ENCODE data around the gene MORN1. TPM values are rescaled to one million over a fixed set of nuclear protein-coding genes. Genes with fewer than 3 reads are reported as not detected.
A peak's percentile ranks its signal among the peaks of the same experiment; 100 is the strongest.

Gene MORN1
- total and polyA plus RNA-seq, 9 of the 15 experiments (the other 6 are each of a cell fraction or from before 2014, with no cell fraction given) = 0.24 to 9.3 (median 4.2) TPM

DNA sequence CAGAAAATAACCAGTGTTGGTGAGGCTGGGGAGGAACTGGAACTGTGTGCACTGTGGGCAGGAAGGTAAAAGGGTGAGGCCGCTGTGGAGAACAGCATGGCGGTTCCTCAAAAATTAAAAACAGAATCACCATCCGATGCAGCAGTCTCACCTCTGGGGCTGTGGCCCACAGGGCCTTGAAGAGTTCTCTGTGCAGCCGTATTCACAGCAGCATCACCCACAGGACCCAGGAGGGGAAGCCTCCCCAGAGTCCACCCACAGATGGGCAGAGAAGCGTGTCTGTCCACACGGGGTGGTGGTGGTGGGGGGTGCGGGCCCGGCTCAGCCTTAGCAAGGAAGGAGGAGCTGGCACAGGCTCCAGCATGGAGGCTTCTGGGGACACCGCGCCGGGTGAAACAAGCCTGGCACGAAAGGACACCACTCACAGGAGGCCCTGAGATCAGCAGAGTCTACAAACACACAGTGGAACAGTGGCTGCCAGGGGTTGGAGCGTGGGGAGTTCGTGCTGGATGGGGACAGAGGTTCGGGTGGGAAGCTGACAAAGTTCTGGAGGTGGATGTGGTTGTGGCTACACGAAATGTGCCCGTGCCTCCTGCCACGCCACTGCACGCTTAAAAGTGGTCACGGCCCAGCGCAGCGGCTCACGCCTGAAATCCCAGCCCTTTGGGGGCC, 11.5 kb downstream of the MORN1 start:
- Histone ChIP-seq H3K27me3 (ENCODE audit: control insufficient read depth in 2 of 2, insufficient read depth in 2 of 2, low read length in 2 of 2) (peaks cover 34 to 68% of the 10 kb centered on the region in 2 experiments; a peak in 4 of 5 replicates), H3K9me3 (replicated peaks; ENCODE audit: control insufficient read depth, insufficient read depth, low read depth, low read length) (no peaks in the 10 kb centered on the region), H3K4me2 (ENCODE audit: insufficient read depth, low read length) (no peak overlapping the region), H3K27ac (ENCODE audit: extremely low read depth, low read depth, low read length) (no peak overlapping the region), H4K20me1 (replicated peaks; ENCODE audit: control insufficient read depth, insufficient read depth, low read length) (peaks cover 25% of the 10 kb centered on the region), H3K36me3 (ENCODE audit: control insufficient read depth, insufficient read depth, low read length) (no peaks in the 10 kb centered on the region), H3K4me1 (replicated peaks in 1 of 2; ENCODE audit: control insufficient read depth in 2 of 2, insufficient read depth in 2 of 2, low read length in 2 of 2) (peaks cover 0 to 63% of the 10 kb centered on the region in 2 experiments; a peak in 2 of 5 replicates), H3K79me2 (ENCODE audit: control insufficient read depth, insufficient read depth, low read length) (no peaks in the 10 kb centered on the region), H3K4me3 (no peak overlapping the region), H2AFZ (ENCODE audit: low read depth, low read length) (no peak overlapping the region), H3K9me1 (ENCODE audit: control insufficient read depth, insufficient read depth, low read length) (no peaks in the 10 kb centered on the region), H3K9ac (ENCODE audit: insufficient read depth in 1 of 2, low read depth in 2 of 2, low read length in 2 of 2) (no peak overlapping the region)
- in situ Hi-C loops (cut with MboI) = loop anchor here (10.0 kb wide), 1 partner anchor 185 kb away; the partner anchor contains the start of gene FAAP20
- ATAC-seq (no peak), DNase-seq (ENCODE audit: extremely low read depth in 1 of 4, low spot score in 3 of 4) (no peak), FAIRE-seq (no peak)
- CTCF ChIA-PET (ENCODE audit: low intra/inter-chr PET ratio) = interaction anchor here (1.6 kb wide), 1 partner anchor 184 kb away, joined by 4 read pairs; no protein-coding TSS in a partner anchor
- BruUV-seq (replicated peaks) = no TSS peak
- intact Hi-C loops (cut with micrococcal nuclease) = loop anchor here (10.0 kb wide), 1 partner anchor 65 kb away; no protein-coding TSS in a partner anchor
- POLR2A ChIA-PET = interaction anchor here (0.9 to 1.3 kb wide), 2 partner anchors 63 to 189 kb away, joined by 3 to 4 read pairs; no protein-coding TSS in a partner anchor
- WGBS (ENCODE audit: insufficient coverage, low coverage, missing lambda C conversion rate) = 25% methylated on average over 23 of the region's 23 CpGs
- TF ChIP-seq TAF7 (tag; IDR thresholded peaks at IDR 0.05) = no peak
- TF ChIP-seq POLR2G (IDR thresholded peaks at IDR 0.05; ENCODE audit: low read depth, low read length) = peak; percentile 47
- TF ChIP-seq ZNF57 (CRISPR knock-in tag; IDR thresholded peaks at IDR 0.05) = no peak
- TF ChIP-seq HNRNPUL1 (IDR thresholded peaks at IDR 0.05; ENCODE audit: low read length) = no peak

Data from K562 (cell line).